ENCODE results near the gene RMDN2.

The RMDN2 gene

GRCh38 chr2:37880551-37880950 is 44.5 kb upstream of the RMDN2 start:
- no peaks in the 10 kb centered on the region for H3K9me3 ChIP-seq (ENCODE audit: control insufficient read depth, insufficient read depth, low read depth, low read length)
- H3K27ac ChIP-seq (ENCODE audit: extremely low read depth, low read depth, low read length), result no peak overlapping the region
- H3K4me1 ChIP-seq (ENCODE audit: control insufficient read depth, insufficient read depth, low read length), result no peaks in the 10 kb centered on the region
- H3K36me3 ChIP-seq (ENCODE audit: control insufficient read depth in 2 of 2, insufficient read depth in 1 of 2, low read length in 2 of 2), result no peaks in the 10 kb centered on the region
- no peak overlapping the region for H3K4me3 ChIP-seq (ENCODE audit: low read depth, low read length)
- ChIA-PET POLR2A (no interaction called here), CTCF (interaction anchor here (0.7 to 9.3 kb wide), 4 partner anchors 10 to 481 kb away, joined by 3 to 209 read pairs (median 10); no protein-coding TSS in a partner anchor)
- TF ChIP-seq ZNF398 (tag by site-specific recombination; IDR thresholded peaks at IDR 0.05) (no peak), HOXD13 (CRISPR knock-in tag; IDR thresholded peaks at IDR 0.05; ENCODE audit: borderline replicate concordance) (no peak), ZNF792 (tag by site-specific recombination; IDR thresholded peaks at IDR 0.05) (no peak), ZBTB17 (tag by site-specific recombination; IDR thresholded peaks at IDR 0.05) (no peak), ZBTB26 (tag by site-specific recombination; optimal IDR thresholded peaks at IDR 0.05) (no peak), ZNF423 (tag by site-specific recombination; IDR thresholded peaks at IDR 0.05) (no peak), ZNF404 (tag by site-specific recombination; IDR thresholded peaks at IDR 0.05) (no peak), OVOL3 (tag by site-specific recombination; IDR thresholded peaks at IDR 0.05) (no peak), ZSCAN5A (tag by site-specific recombination; IDR thresholded peaks at IDR 0.05) (no peak), HIC1 (tag by site-specific recombination; IDR thresholded peaks at IDR 0.05) (no peak)

GRCh38 chr2:37881397-37881796 is 43.7 kb upstream of the RMDN2 start:
- Histone ChIP-seq H3K4me1 (ENCODE audit: control insufficient read depth, insufficient read depth, low read length) (no peaks in the 10 kb centered on the region), H3K27ac (ENCODE audit: extremely low read depth, low read depth, low read length) (no peak overlapping the region), H3K4me3 (ENCODE audit: low read depth, low read length) (no peak overlapping the region), H3K9me3 (ENCODE audit: control insufficient read depth, insufficient read depth, low read depth, low read length) (no peaks in the 10 kb centered on the region), H3K36me3 (ENCODE audit: control insufficient read depth in 2 of 2, insufficient read depth in 1 of 2, low read length in 2 of 2) (no peaks in the 10 kb centered on the region)
- ChIA-PET POLR2A (no interaction called here), CTCF (interaction anchor here (0.6 to 9.3 kb wide), 4 partner anchors 9 to 482 kb away, joined by 3 to 209 read pairs (median 4); no protein-coding TSS in a partner anchor)
- TF ChIP-seq ZIC2 (tag by site-specific recombination; IDR thresholded peaks at IDR 0.05) (peak; percentile 93), ZNF530 (tag by site-specific recombination; IDR thresholded peaks at IDR 0.05; ENCODE audit: low read depth) (no peak), KLF8 (tag by site-specific recombination; IDR thresholded peaks at IDR 0.05) (no peak)

GRCh38 chr2:37882036-37882435 is 43.1 kb upstream of the RMDN2 start:
- H3K4me1 ChIP-seq (ENCODE audit: control insufficient read depth, insufficient read depth, low read length), result no peaks in the 10 kb centered on the region
- TF ChIP-seq PRDM4 (tag by site-specific recombination; IDR thresholded peaks at IDR 0.05) (no peak), KLF1 (tag by site-specific recombination; IDR thresholded peaks at IDR 0.05) (no peak), ZBTB48 (tag by site-specific recombination; IDR thresholded peaks at IDR 0.05) (no peak)
- CTCF ChIA-PET, result interaction anchor here (0.7 to 9.3 kb wide), 4 partner anchors 9 to 482 kb away, joined by 3 to 209 read pairs (median 4); no protein-coding TSS in a partner anchor
- no peaks in the 10 kb centered on the region for H3K36me3 ChIP-seq (ENCODE audit: control insufficient read depth in 2 of 2, insufficient read depth in 1 of 2, low read length in 2 of 2)
- H3K27ac ChIP-seq (ENCODE audit: extremely low read depth, low read depth, low read length), result no peak overlapping the region
- POLR2A ChIA-PET, result no interaction called here
- H3K9me3 ChIP-seq (ENCODE audit: control insufficient read depth, insufficient read depth, low read depth, low read length), result no peaks in the 10 kb centered on the region
- H3K4me3 ChIP-seq (ENCODE audit: low read depth, low read length), result no peak overlapping the region

All from HEK293 (cell line).